ENCODE results near the gene ANXA6.
"Not testable (repeated sequence)": the region's sequence is repeated elsewhere in the genome, so short reads cannot be mapped to it uniquely, and the experiment has no call there.

Gene ANXA6

GRCh38 chr5:151157426-151158286 lies at the start of gene ANXA6:
TSS of gene ANXA6 (minus strand) at chr5:151157779. CDS start at chr5:151147901, 9,878 bp downstream.
- peak; percentile 53 for DNase-seq

- no peak for DNase-seq
Measured at GRCh38 chr5:151205411-151205810, 47.8 kb upstream of the ANXA6 start.

- DNase-seq = no peak
Measured at GRCh38 chr5:151204051-151204450, 46.5 kb upstream of the ANXA6 start.

GRCh38 chr5:151202381-151203139 lies 45.0 kb upstream of the ANXA6 start:
- no peak for DNase-seq

- DNase-seq = peak; percentile 96
Measured at GRCh38 chr5:151200913-151201595, 43.5 kb upstream of the ANXA6 start.

- DNase-seq = no peak
Measured at GRCh38 chr5:151199581-151200185, 42.1 kb upstream of the ANXA6 start.

GRCh38 chr5:151198861-151199260 lies 41.3 kb upstream of the ANXA6 start:
- DNase-seq = no peak

GRCh38 chr5:151197291-151197600 lies 39.7 kb upstream of the ANXA6 start:
- not testable (repeated sequence) for DNase-seq

- peak; percentile 55 for DNase-seq
Measured at GRCh38 chr5:151196556-151197290, 39.1 kb upstream of the ANXA6 start.

- DNase-seq = no peak
Measured at GRCh38 chr5:151195622-151196021, 38.0 kb upstream of the ANXA6 start.

GRCh38 chr5:151192626-151193025 lies 35.0 kb upstream of the ANXA6 start:
- no peak for DNase-seq

- no peak for DNase-seq
Measured at GRCh38 chr5:151191661-151192060, 34.1 kb upstream of the ANXA6 start.

- no peak for DNase-seq
Measured at GRCh38 chr5:151189151-151189550, 31.6 kb upstream of the ANXA6 start.

GRCh38 chr5:151186538-151186937 lies 29.0 kb upstream of the ANXA6 start:
- no peak for DNase-seq

GRCh38 chr5:151186052-151186451 lies 28.5 kb upstream of the ANXA6 start:
- no peak for DNase-seq

GRCh38 chr5:151184316-151185042 lies 26.9 kb upstream of the ANXA6 start:
- DNase-seq = no peak

- DNase-seq = no peak
Measured at GRCh38 chr5:151183456-151184245, 26.1 kb upstream of the ANXA6 start.

- no peak for DNase-seq
Measured at GRCh38 chr5:151182976-151183375, 25.4 kb upstream of the ANXA6 start.

- DNase-seq = no peak
Measured at GRCh38 chr5:151182524-151182900, 24.9 kb upstream of the ANXA6 start.

- no peak for DNase-seq
Measured at GRCh38 chr5:151181818-151182523, 24.4 kb upstream of the ANXA6 start.
